GM12801 (cell line): ENCODE data around the gene HS3ST3B1.

Experiments used
- TF ChIP-seq, protein P1 (sequence below): IDR thresholded peaks from one replicate; pipeline ENCODE4 v1.5.1; 2011; ENCODE audit warnings: control low read depth; ENCODE audit not compliant: insufficient read length; ENCODE audit errors: extremely low read depth

HS3ST3B1 gene

DNA sequence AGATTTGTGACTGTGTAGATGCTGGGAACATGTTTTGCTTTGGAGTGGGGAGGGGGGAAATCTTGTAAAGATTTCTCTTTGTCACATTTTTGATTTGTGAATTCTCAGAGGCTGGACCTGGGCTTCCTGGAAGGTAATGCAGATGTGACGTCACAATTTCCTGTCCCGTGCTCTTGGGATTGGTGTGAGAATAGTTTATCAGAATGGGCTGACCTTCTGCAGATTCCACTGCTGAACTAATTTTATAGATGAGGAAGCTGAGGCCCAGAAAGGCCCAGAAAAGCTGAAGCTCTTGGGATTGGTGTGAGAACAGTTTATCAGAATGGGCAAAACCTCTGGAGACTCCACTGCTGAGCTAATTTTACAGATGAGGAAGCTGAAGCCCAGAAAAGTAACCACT is 34.0 kb downstream of the HS3ST3B1 start:
- TF ChIP-seq, protein P1, sequence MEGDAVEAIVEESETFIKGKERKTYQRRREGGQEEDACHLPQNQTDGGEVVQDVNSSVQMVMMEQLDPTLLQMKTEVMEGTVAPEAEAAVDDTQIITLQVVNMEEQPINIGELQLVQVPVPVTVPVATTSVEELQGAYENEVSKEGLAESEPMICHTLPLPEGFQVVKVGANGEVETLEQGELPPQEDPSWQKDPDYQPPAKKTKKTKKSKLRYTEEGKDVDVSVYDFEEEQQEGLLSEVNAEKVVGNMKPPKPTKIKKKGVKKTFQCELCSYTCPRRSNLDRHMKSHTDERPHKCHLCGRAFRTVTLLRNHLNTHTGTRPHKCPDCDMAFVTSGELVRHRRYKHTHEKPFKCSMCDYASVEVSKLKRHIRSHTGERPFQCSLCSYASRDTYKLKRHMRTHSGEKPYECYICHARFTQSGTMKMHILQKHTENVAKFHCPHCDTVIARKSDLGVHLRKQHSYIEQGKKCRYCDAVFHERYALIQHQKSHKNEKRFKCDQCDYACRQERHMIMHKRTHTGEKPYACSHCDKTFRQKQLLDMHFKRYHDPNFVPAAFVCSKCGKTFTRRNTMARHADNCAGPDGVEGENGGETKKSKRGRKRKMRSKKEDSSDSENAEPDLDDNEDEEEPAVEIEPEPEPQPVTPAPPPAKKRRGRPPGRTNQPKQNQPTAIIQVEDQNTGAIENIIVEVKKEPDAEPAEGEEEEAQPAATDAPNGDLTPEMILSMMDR: no peak

DNA sequence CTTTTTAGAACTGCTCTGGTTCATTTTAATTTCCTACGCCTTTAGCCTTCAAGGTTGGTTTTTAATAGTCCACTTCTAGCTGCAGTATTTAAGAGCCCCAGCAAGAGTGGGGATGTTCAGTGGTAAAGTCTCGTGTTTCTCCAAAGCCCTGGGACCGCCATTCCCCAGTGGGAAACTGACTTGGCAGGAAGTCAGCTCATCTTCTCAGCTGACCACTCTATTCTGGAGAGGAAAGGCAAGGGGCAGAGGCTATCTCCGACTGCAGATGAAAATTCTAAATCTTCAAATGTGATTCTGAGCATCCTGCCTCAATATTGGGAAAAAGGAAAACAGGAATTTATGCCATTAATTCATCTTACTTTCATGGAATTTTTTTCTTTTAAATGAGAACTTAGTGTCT is 35.5 kb downstream of the HS3ST3B1 start:
- TF ChIP-seq, protein P1: no peak

DNA sequence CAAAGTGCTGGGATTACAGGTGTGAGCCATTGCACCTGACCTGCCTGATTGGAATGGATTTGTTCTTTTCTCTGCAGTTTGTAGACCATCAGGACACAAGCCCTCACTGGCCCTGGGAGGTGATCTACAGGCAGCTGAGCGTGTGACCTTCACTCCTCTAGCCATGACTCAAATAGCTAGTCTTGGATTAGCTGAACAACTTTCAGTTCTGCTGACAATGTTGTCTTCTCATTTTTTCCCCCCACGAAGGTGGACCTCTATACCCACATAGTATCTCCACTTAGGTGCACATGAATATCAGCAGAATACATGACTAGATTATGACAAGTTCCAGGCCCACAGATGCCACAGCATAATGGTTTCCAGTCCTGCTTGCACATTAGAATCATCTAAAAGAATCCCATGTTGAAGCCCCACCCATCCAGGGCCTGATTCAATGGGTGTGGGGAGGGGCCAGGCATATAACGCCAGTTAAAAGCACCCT is 36.8 kb downstream of the HS3ST3B1 start:
- TF ChIP-seq, protein P1: no peak

DNA sequence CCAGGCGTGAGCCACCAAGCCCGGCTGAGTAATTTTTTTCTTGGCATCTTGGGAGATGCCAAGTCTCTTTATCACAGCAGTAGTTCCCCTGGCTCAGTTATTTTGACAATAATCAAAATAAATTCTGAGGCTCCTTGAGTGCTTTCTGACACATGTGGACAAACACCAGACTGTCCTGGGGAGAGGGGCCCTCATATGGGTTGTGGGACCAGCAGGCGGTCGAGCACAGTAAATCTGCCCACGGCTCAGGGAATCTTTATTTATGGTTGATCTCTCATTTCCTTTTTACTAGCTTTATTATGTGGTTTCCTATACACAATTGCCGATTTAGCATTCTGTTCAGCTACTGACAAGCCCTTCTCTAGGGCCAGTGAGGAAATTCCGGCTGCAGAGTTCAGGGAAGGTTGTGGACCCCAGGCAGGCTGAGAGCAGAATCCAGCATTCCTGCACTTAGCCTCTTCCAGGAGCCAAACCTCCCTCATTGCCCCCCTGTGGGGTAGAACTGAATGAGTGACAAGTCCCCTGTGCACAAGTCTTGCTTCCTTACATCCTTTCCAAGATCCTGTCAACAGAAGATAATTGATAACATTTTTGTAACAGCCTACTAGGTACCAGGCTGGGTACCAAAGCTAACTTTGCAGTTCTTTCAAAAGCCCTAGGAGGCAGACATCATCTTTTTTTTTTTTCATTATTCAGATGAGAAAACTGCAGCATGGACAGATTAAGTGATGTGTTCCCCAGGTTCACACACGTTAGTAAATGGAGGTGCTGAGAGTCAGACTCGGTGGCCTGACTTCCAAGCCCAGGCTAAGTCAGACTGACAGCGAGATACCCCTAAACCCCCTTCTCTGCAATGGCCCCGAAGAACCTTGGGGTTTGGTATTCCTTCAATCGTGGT is 40.2 kb downstream of the HS3ST3B1 start:
- TF ChIP-seq, protein P1: no peak

DNA sequence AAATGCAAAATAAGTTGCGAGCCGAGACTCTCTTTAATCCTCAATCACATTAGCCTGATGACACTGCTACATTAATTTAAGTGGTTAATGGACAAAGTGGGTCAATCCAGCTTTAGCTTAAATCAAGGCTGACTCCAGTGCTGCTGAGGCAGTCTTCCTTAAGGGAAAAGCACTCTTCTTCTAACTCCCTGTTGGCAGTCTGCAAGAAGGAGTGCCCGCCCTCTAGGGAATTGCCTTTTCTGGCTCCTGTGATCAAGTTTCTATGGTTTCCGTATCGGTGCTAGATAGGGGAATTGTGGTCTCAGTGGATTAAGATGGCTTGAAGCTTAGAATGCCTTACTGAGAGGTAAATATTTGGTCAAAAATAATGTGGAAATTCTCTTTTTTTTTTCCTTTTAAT is 41.0 kb downstream of the HS3ST3B1 start:
- TF ChIP-seq, protein P1: no peak

DNA sequence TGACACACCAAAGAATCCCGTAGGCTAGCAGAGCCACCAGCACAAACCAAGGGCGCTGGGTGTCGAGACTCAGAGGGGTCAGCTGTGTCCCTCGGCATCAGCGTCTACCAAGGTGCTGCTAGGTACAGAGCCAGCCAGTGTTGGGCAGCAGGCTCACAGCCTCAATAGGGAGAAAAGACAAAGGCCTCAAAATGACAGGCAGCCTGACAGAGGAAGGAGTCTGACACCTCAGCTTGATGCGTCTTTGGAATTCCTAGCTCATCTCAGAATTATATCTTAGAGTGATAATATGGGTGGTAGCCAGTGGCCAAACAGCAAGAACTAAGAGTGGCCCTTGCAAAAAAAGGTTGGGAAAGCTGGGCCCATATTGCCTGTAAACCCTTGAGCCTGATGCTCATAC is 45.9 kb downstream of the HS3ST3B1 start:
- TF ChIP-seq, protein P1: no peak

DNA sequence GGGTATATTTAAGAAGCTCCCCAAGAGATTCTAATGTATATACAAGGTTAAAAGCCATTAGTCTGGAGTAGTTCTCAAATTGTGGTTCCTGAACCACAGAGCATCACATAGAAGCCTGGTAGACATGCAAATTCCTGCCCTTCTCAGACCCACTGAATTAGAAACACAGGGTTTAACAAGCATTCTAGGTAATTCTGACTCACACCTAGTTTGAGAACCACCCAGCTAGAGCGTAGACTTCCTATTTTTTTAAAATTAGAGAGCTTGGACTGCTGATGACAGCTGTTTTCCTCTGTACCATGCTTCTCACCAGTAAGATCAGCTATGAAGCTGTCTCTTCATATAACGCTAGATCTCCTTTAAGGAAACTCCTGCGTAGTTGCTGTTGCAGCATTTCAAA is 50.6 kb downstream of the HS3ST3B1 start:
- TF ChIP-seq, protein P1: no peak
